GM18867 (cell line): ENCODE results near the gene RNF121.

Experiments
- ATAC-seq: cut with Tn5 transposase; IDR thresholded peaks from one replicate; pipeline ENCODE4 v1.9.1; 2021; ENCODE audit warnings: mild to moderate bottlenecking, moderate library complexity; ENCODE audit not compliant: unreplicated experiment

RNF121 gene

GRCh38 chr11:72004515-72005346 is 75.9 kb downstream of the RNF121 start:
- ATAC-seq = no peak

- no peak for ATAC-seq
Measured at GRCh38 chr11:72005347-72006260, 76.8 kb downstream of the RNF121 start.

GRCh38 chr11:72006309-72007088 is 77.7 kb downstream of the RNF121 start:
- ATAC-seq = no peak

GRCh38 chr11:72007089-72007476 is 78.2 kb downstream of the RNF121 start:
- ATAC-seq = no peak

GRCh38 chr11:72007587-72007986 is 78.7 kb downstream of the RNF121 start:
- ATAC-seq = no peak

GRCh38 chr11:72008728-72009127 is 79.9 kb downstream of the RNF121 start:
- no peak for ATAC-seq

- ATAC-seq = no peak
Measured at GRCh38 chr11:72009156-72009555, 80.3 kb downstream of the RNF121 start.

GRCh38 chr11:72010529-72011233 is 81.8 kb downstream of the RNF121 start:
- no peak for ATAC-seq

GRCh38 chr11:72012091-72012630 is 83.3 kb downstream of the RNF121 start:
- ATAC-seq = no peak

- no peak for ATAC-seq
Measured at GRCh38 chr11:72012897-72013721, 84.3 kb downstream of the RNF121 start.

GRCh38 chr11:72013765-72014711 is 85.2 kb downstream of the RNF121 start:
- no peak for ATAC-seq

- no peak for ATAC-seq
Measured at GRCh38 chr11:72014761-72015320, 86.0 kb downstream of the RNF121 start.

GRCh38 chr11:72015511-72016061 is 86.7 kb downstream of the RNF121 start:
- no peak for ATAC-seq

GRCh38 chr11:72018171-72018570 is 89.3 kb downstream of the RNF121 start:
- ATAC-seq = no peak

GRCh38 chr11:72023335-72023734 is 94.5 kb downstream of the RNF121 start:
- ATAC-seq = no peak

GRCh38 chr11:72024069-72024754 is 95.4 kb downstream of the RNF121 start:
- no peak for ATAC-seq

- no peak for ATAC-seq
Measured at GRCh38 chr11:72026090-72026489, 97.2 kb downstream of the RNF121 start.
